ENCODE results near the gene PGAP6.
"Not testable (repeated sequence)": the region's sequence is repeated elsewhere in the genome, so short reads cannot be mapped to it uniquely, and the experiment has no call there.

DNA sequence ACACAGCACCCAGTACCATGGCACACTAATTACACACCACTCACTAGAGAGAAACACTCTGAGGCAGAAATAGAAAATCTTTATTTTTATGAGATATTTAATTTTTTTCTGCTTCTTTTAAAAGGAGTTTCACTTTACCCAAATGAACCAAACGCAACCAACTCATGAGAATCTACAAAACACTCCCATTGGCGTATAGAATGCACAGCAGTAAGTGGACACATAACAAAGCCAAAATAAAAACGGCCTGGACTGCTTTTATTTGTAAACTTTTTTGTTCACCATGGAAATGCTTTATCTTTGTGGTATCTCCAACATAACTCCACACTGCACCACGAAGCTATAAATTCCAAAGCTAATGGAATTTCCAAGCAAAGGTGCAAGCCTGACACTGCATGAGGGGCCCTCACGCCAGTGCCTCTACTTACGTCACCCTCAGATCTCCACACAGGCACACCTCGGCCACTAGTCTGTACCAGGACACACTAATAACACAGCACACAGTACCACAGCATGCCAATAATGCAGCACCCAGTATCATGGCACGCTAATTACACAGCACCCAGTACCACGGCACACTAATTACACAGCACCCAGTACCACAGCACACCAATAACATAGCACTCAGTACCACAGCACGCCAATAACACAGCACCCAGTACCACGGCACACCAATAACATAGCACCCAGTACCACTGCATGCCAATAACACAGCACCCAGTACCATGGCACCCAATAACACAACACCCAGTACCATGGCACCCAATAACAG lies 46.7 kb downstream of the PGAP6 start:
- not testable (repeated sequence) for TF ChIP-seq POLR2A, CTCF (IDR thresholded peaks at IDR 0.05)
